Measurements from ENCODE around the gene ARMC12. TPM values are rescaled to one million over a fixed set of nuclear protein-coding genes. Genes with fewer than 3 reads are reported as not detected.

ARMC12 gene
- total and polyA plus RNA-seq, 2 of the 13 experiments (the other 11 are each of a cell fraction or from before 2014, with no cell fraction given), result 1.3 TPM; not detected in 1

- TF ChIP-seq ZSCAN20 (CRISPR knock-in tag; IDR thresholded peaks at IDR 0.05; ENCODE audit: borderline replicate concordance) (no peak), ZNF607 (CRISPR knock-in tag; IDR thresholded peaks at IDR 0.05; ENCODE audit: borderline replicate concordance) (no peak), GRHL1 (CRISPR knock-in tag; conservative IDR thresholded peaks at IDR 0.05) (no peak), HIVEP1 (CRISPR knock-in tag; IDR thresholded peaks at IDR 0.05) (peak; percentile 86), ZNF691 (CRISPR knock-in tag; IDR thresholded peaks at IDR 0.05; ENCODE audit: borderline replicate concordance, low read depth) (0 out of 2 replicates have a peak, but pooled peaks have one; percentile 85), SOX6 (IDR thresholded peaks at IDR 0.05) (no peak), SOX6 (CRISPR knock-in tag; IDR thresholded peaks at IDR 0.05) (peak; percentile 31), PPARG (CRISPR knock-in tag; conservative IDR thresholded peaks at IDR 0.05) (no peak), ZNF512 (CRISPR knock-in tag; IDR thresholded peaks at IDR 0.05) (0 out of 2 replicates have a peak, but pooled peaks have one; percentile 54), ZNF280B (CRISPR knock-in tag; IDR thresholded peaks at IDR 0.05; ENCODE audit: borderline replicate concordance) (0 out of 2 replicates have a peak, but pooled peaks have one; percentile 31), TFE3 (CRISPR knock-in tag; IDR thresholded peaks at IDR 0.05) (peak; percentile 74), TAF15 (IDR thresholded peaks at IDR 0.05; ENCODE audit: low read depth, low read length, poor library complexity, severe bottlenecking) (peak; percentile 49), MIER2 (CRISPR knock-in tag; IDR thresholded peaks at IDR 0.05) (no peak), ZNF772 (CRISPR knock-in tag; IDR thresholded peaks at IDR 0.05) (peak; percentile 80), MIER3 (CRISPR knock-in tag; IDR thresholded peaks at IDR 0.05; ENCODE audit: borderline replicate concordance) (no peak), PATZ1 (CRISPR knock-in tag; IDR thresholded peaks at IDR 0.05) (peak; percentile 80)
Measured at GRCh38 chr6:35727231-35727934, 9.4 kb upstream of the ARMC12 start (continued).

Measured in HepG2 (cell line).